Ishikawa (cell line): Measurements from ENCODE around the gene RPS6KA4.

Experiments
- CEBPB ChIP-seq: IDR thresholded peaks from 2 replicates; pipeline ENCODE4 v1.6.1; 2012
- CREB1 ChIP-seq: IDR thresholded peaks from 2 replicates; pipeline ENCODE4 v1.6.1; 2012; ENCODE audit warnings: low read depth
- EGR1 ChIP-seq: IDR thresholded peaks from 2 replicates; pipeline ENCODE4 v1.6.1; 2012
- EP300 ChIP-seq: IDR thresholded peaks from 2 replicates; pipeline ENCODE4 v1.6.1; 2012; ENCODE audit warnings: borderline replicate concordance
- FOXM1 ChIP-seq: IDR thresholded peaks from 2 replicates; pipeline ENCODE4 v1.6.1; 2012; ENCODE audit warnings: low read depth, borderline replicate concordance
- NFIC ChIP-seq: IDR thresholded peaks from 2 replicates; pipeline ENCODE4 v1.6.1; 2012
- RAD21 ChIP-seq: IDR thresholded peaks from 2 replicates; pipeline ENCODE4 v1.6.1; 2012; ENCODE audit warnings: low read depth
- TAF1 ChIP-seq: IDR thresholded peaks from 2 replicates; pipeline ENCODE4 v1.6.1; 2012; ENCODE audit warnings: low read depth, mild to moderate bottlenecking
- TCF12 ChIP-seq: IDR thresholded peaks from 2 replicates; pipeline ENCODE4 v1.6.1; 2012; ENCODE audit warnings: low read depth
- TEAD4 ChIP-seq: IDR thresholded peaks from 2 replicates; pipeline ENCODE4 v1.6.1; 2012
- USF1 ChIP-seq: IDR thresholded peaks from 2 replicates; pipeline ENCODE4 v1.6.1; 2012
- YY1 ChIP-seq: IDR thresholded peaks from 2 replicates; pipeline ENCODE4 v1.6.1; 2012; ENCODE audit warnings: low read depth
- ZBTB7A ChIP-seq: IDR thresholded peaks from 2 replicates; pipeline ENCODE4 v1.6.1; 2012; ENCODE audit warnings: low read depth
- TF ChIP-seq, protein P1 (sequence below): IDR thresholded peaks from 2 replicates; pipeline ENCODE4 v1.6.1; 2012
- TF ChIP-seq, protein P2 (sequence below): IDR thresholded peaks from 2 replicates; pipeline ENCODE4 v1.6.1; 2012; ENCODE audit warnings: low read depth, mild to moderate bottlenecking

The RPS6KA4 gene

GRCh38 chr11:64322925-64323260 lies 36.1 kb upstream of the RPS6KA4 start:
- TF ChIP-seq TAF1: no peak
- no peak for TF ChIP-seq EGR1
- TF ChIP-seq CEBPB: no peak
- TF ChIP-seq EP300: no peak

DNA sequence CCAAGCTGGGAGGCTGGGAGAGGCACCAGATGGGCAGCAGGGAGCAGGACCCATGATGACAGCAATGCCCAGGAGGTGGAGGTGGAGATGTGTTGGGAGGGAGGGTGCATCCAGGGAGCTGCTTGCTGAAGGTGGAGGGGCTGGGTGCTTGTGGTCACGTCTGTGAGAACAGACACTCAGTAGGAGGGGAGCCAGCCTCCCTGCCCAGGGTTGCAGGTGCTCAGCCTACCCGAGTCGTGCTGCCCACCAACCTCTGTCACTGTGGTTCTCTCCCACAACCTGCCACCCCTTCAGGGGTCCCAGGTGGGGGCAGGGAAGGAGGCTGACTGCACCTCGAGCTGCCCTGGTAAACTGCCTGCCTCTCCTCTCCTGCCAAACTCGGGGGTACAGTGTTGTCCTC lies 35.6 kb upstream of the RPS6KA4 start:
- no peak for TF ChIP-seq USF1
- TF ChIP-seq TCF12: no peak
- no peak for TF ChIP-seq CREB1
- no peak for TF ChIP-seq ZBTB7A
- no peak for TF ChIP-seq FOXM1
- TF ChIP-seq YY1: no peak
- TF ChIP-seq TEAD4: no peak
- TF ChIP-seq EGR1: no peak
- TF ChIP-seq, protein P1, sequence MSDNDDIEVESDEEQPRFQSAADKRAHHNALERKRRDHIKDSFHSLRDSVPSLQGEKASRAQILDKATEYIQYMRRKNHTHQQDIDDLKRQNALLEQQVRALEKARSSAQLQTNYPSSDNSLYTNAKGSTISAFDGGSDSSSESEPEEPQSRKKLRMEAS: no peak
- TF ChIP-seq CEBPB: no peak
- no peak for TF ChIP-seq EP300
- TF ChIP-seq NFIC: no peak
- no peak for TF ChIP-seq RAD21
- TF ChIP-seq, protein P2, sequence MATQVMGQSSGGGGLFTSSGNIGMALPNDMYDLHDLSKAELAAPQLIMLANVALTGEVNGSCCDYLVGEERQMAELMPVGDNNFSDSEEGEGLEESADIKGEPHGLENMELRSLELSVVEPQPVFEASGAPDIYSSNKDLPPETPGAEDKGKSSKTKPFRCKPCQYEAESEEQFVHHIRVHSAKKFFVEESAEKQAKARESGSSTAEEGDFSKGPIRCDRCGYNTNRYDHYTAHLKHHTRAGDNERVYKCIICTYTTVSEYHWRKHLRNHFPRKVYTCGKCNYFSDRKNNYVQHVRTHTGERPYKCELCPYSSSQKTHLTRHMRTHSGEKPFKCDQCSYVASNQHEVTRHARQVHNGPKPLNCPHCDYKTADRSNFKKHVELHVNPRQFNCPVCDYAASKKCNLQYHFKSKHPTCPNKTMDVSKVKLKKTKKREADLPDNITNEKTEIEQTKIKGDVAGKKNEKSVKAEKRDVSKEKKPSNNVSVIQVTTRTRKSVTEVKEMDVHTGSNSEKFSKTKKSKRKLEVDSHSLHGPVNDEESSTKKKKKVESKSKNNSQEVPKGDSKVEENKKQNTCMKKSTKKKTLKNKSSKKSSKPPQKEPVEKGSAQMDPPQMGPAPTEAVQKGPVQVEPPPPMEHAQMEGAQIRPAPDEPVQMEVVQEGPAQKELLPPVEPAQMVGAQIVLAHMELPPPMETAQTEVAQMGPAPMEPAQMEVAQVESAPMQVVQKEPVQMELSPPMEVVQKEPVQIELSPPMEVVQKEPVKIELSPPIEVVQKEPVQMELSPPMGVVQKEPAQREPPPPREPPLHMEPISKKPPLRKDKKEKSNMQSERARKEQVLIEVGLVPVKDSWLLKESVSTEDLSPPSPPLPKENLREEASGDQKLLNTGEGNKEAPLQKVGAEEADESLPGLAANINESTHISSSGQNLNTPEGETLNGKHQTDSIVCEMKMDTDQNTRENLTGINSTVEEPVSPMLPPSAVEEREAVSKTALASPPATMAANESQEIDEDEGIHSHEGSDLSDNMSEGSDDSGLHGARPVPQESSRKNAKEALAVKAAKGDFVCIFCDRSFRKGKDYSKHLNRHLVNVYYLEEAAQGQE: no peak
- TF ChIP-seq TAF1: no peak

DNA sequence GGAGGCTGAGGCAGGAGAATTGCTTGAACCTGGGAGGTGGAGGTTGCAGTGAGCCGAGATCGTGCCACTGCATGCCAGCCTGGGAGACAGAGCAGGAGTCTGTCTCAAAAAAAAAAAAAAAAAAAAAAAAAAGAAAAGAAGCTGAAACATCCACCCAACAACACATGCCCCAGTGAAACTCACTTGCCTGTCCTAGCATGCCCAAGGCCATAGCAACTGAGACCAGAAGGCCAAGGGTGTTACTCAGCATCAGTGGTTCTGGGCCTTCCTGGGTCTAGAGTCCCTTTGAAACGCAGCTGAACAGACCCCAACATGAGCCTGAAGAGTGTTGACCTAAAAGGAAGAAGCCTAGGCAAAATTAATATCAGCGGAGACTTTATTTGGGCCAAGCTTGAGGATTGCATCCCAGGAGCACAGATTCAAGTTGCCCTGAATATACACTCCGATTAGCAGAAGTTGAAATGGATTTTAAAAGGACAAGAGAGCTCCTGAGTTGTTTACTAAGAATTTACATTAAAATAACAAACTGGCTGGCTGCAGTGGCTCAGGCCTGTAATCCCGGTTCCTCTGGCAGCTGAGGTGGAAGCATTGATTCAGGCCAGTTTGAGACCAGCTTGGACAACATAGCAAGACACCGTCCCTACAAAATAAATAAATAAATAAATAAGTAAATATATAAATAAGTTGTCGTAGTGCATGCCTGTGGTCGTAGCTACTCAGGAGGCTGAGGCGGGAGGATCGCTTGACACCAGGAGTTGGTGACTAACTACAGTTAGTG lies 34.1 kb upstream of the RPS6KA4 start:
- TF ChIP-seq TEAD4 (no peak), EGR1 (no peak), EP300 (no peak), ZBTB7A (no peak), FOXM1 (no peak), CEBPB (no peak), YY1 (no peak), NFIC (no peak)
- TF ChIP-seq, protein P2: no peak

GRCh38 chr11:64327375-64327774 lies 31.6 kb upstream of the RPS6KA4 start:
- TF ChIP-seq TCF12 (no peak), USF1 (0 out of 2 replicates have a peak, but pooled peaks have one; percentile 25)

- TF ChIP-seq ZBTB7A (no peak), YY1 (no peak), RAD21 (no peak), TCF12 (no peak), USF1 (no peak), TEAD4 (no peak), TAF1 (no peak), CEBPB (no peak), FOXM1 (no peak), NFIC (no peak), EGR1 (no peak), EP300 (no peak)
- TF ChIP-seq, protein P1: no peak
Observed at GRCh38 chr11:64327993-64328392, 31.0 kb upstream of the RPS6KA4 start.

GRCh38 chr11:64330888-64331287 lies 28.1 kb upstream of the RPS6KA4 start:
- TF ChIP-seq EP300: no peak
- TF ChIP-seq CREB1: no peak
- TF ChIP-seq, protein P2: no peak
- TF ChIP-seq FOXM1: no peak
- TF ChIP-seq, protein P1: no peak
- no peak for TF ChIP-seq CEBPB
- no peak for TF ChIP-seq YY1
- no peak for TF ChIP-seq USF1
- TF ChIP-seq RAD21: no peak
- no peak for TF ChIP-seq NFIC
- no peak for TF ChIP-seq TCF12
- no peak for TF ChIP-seq EGR1
- TF ChIP-seq TEAD4: no peak
- no peak for TF ChIP-seq ZBTB7A
- no peak for TF ChIP-seq TAF1
